ENCODE measurements around the gene RPL18.

Gene RPL18

GRCh38 chr19:48646722-48647216 is 27.8 kb upstream of the RPL18 start:
- H3K4ac ChIP-seq (ENCODE audit: low read depth, low read length): no peak overlapping the region
- no peak overlapping the region for H3K14ac ChIP-seq (ENCODE audit: low read length)
- WGBS (ENCODE audit: extremely low coverage, insufficient coverage, insufficient read length): no CpG with 5 or more reads among the region's 10 CpGs
- H3K4me3 ChIP-seq (ENCODE audit: low read depth, low read length): no peak overlapping the region
- no peak for DNase-seq
- no peak overlapping the region for H3K9ac ChIP-seq (ENCODE audit: low read length)
- H4K8ac ChIP-seq (ENCODE audit: low read depth, low read length): no peak overlapping the region
- peak overlapping the region; percentile 90 for H3K4me2 ChIP-seq (ENCODE audit: low read length)
- no peak overlapping the region for H3K18ac ChIP-seq (ENCODE audit: low read length)
- no peak overlapping the region for H3K23ac ChIP-seq (ENCODE audit: low read length)
- no peaks in the 10 kb centered on the region for H3K27me3 ChIP-seq (ENCODE audit: insufficient read depth, low read length)
- no peak overlapping the region for H2BK120ac ChIP-seq (ENCODE audit: insufficient read depth, low read length, poor library complexity)
- no peak overlapping the region for H4K12ac ChIP-seq (ENCODE audit: low read depth, low read length)
- H3K4me1 ChIP-seq (ENCODE audit: control insufficient read depth in 1 of 2, insufficient read depth in 2 of 2, low read length in 2 of 2): peaks cover 6 to 13% of the 10 kb centered on the region in 2 experiments
- H2AFZ ChIP-seq (ENCODE audit: insufficient read depth, low read length, poor library complexity): no peak overlapping the region
- no peaks in the 10 kb centered on the region for H3K79me1 ChIP-seq (ENCODE audit: low read length)
- H3K36me3 ChIP-seq (ENCODE audit: control insufficient read depth in 1 of 2, insufficient read depth in 2 of 2, low read length in 2 of 2): no peaks in the 10 kb centered on the region
- H3K9me3 ChIP-seq (ENCODE audit: insufficient read depth, low read depth, low read length): peaks cover 2% of the 10 kb centered on the region
- no peak overlapping the region for H3K27ac ChIP-seq (ENCODE audit: low read depth, low read length)
- H3K79me2 ChIP-seq (ENCODE audit: control insufficient read depth, insufficient read depth, low read length, poor library complexity): no peaks in the 10 kb centered on the region
- H2BK12ac ChIP-seq (ENCODE audit: low read length): no peak overlapping the region
- H4K91ac ChIP-seq (ENCODE audit: low read depth, low read length): no peak overlapping the region
- no peak overlapping the region for H2AK5ac ChIP-seq (ENCODE audit: low read length)
- no peak overlapping the region for H2BK5ac ChIP-seq (ENCODE audit: low read depth, low read length, poor library complexity)

DNA sequence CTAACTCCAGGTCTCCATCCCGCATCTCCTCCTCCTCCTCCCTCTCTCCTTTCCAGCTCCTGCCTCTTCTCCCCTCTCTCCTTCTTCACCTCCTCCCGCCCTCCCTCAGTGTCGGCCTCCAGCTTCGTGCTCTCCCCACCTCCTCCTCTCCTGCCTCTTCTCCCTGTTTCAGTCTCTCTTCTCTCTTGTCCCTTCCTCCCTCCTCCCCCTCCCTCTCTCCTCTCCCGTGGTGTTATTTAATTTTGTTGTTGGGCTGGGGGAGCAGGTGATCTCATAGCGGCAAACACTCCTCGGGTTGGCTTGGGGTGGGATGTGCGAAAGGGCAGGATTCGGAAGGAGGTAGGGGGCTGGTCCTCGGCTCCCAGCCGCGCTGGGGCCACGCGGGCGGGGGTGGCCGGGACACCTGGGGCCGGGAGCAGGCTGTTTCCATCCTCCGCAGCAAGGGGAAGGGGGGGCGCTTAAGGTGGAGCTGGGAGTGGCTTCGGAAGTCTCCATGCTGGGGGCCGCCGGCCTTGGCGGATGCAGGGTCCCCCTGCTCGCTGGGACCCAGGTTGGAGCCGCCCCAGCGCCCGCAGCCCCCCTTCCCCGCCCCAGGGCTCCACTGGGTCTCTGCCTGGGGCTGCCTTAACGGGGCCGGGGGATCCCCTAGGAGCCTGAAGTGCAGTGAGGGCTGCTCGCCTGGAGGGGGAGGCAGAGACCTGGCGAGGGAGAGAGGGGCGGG is 27.2 kb upstream of the RPL18 start, which contains the start of gene CA11:
CA11 (minus strand) TSS at position 187 of the 721 bp plus-strand sequence. CDS start 555 bp downstream, outside the sequence.
- Histone ChIP-seq H3K23ac (ENCODE audit: low read length) (no peak within 1 kb of the TSS), H3K18ac (ENCODE audit: low read length) (no peak within 1 kb of the TSS), H4K8ac (ENCODE audit: low read depth, low read length) (peak within 1 kb of the TSS; percentile 59), H3K4me1 (ENCODE audit: control insufficient read depth in 1 of 2, insufficient read depth in 2 of 2, low read length in 2 of 2) (peaks cover 6 to 13% of the 10 kb centered on the region in 2 experiments), H3K27me3 (ENCODE audit: insufficient read depth, low read length) (no peaks in the 10 kb centered on the region), H2BK5ac (ENCODE audit: low read depth, low read length, poor library complexity) (no peak within 1 kb of the TSS), H2AFZ (ENCODE audit: insufficient read depth, low read length, poor library complexity) (peak within 1 kb of the TSS; percentile 14), H4K91ac (ENCODE audit: low read depth, low read length) (no peak within 1 kb of the TSS), H2BK120ac (ENCODE audit: insufficient read depth, low read length, poor library complexity) (no peak within 1 kb of the TSS), H3K79me1 (ENCODE audit: low read length) (no peaks in the 10 kb centered on the region), H2AK5ac (ENCODE audit: low read length) (no peak within 1 kb of the TSS), H4K12ac (ENCODE audit: low read depth, low read length) (no peak within 1 kb of the TSS), H3K4me2 (ENCODE audit: low read length) (peak within 1 kb of the TSS; percentile 90), H3K36me3 (ENCODE audit: control insufficient read depth in 1 of 2, insufficient read depth in 2 of 2, low read length in 2 of 2) (no peaks in the 10 kb centered on the region), H3K4ac (ENCODE audit: low read depth, low read length) (no peak within 1 kb of the TSS), H3K27ac (ENCODE audit: low read depth, low read length) (no peak within 1 kb of the TSS), H3K14ac (ENCODE audit: low read length) (no peak within 1 kb of the TSS), H3K79me2 (ENCODE audit: control insufficient read depth, insufficient read depth, low read length, poor library complexity) (no peaks in the 10 kb centered on the region), H3K9me3 (ENCODE audit: insufficient read depth, low read depth, low read length) (peaks cover under 1% of the 10 kb centered on the region), H2BK12ac (ENCODE audit: low read length) (no peak within 1 kb of the TSS), H3K9ac (ENCODE audit: low read length) (no peak within 1 kb of the TSS), H3K4me3 (ENCODE audit: low read depth, low read length) (peak within 1 kb of the TSS; percentile 59)
- peak; percentile 79 to 87 for DNase-seq
- WGBS (ENCODE audit: extremely low coverage, insufficient coverage, insufficient read length): no CpG with 5 or more reads among the region's 33 CpGs

GRCh38 chr19:48645620-48646000 is 26.6 kb upstream of the RPL18 start:
- peaks cover 6 to 13% of the 10 kb centered on the region in 2 experiments for H3K4me1 ChIP-seq (ENCODE audit: control insufficient read depth in 1 of 2, insufficient read depth in 2 of 2, low read length in 2 of 2)
- no peak overlapping the region for H3K9ac ChIP-seq (ENCODE audit: low read length)
- H3K27ac ChIP-seq (ENCODE audit: low read depth, low read length): no peak overlapping the region
- no peak overlapping the region for H3K4me3 ChIP-seq (ENCODE audit: low read depth, low read length)
- H3K18ac ChIP-seq (ENCODE audit: low read length): no peak overlapping the region
- H2BK5ac ChIP-seq (ENCODE audit: low read depth, low read length, poor library complexity): no peak overlapping the region
- H3K4ac ChIP-seq (ENCODE audit: low read depth, low read length): no peak overlapping the region
- H2AK5ac ChIP-seq (ENCODE audit: low read length): no peak overlapping the region
- H3K36me3 ChIP-seq (ENCODE audit: control insufficient read depth in 1 of 2, insufficient read depth in 2 of 2, low read length in 2 of 2): no peaks in the 10 kb centered on the region
- peak overlapping the region; percentile 59 for H4K8ac ChIP-seq (ENCODE audit: low read depth, low read length)
- H2BK120ac ChIP-seq (ENCODE audit: insufficient read depth, low read length, poor library complexity): no peak overlapping the region
- H4K91ac ChIP-seq (ENCODE audit: low read depth, low read length): no peak overlapping the region
- WGBS (ENCODE audit: extremely low coverage, insufficient coverage, insufficient read length): no CpG with 5 or more reads among the region's 6 CpGs
- no peaks in the 10 kb centered on the region for H3K79me2 ChIP-seq (ENCODE audit: control insufficient read depth, insufficient read depth, low read length, poor library complexity)
- peak overlapping the region; percentile 12 for H2AFZ ChIP-seq (ENCODE audit: insufficient read depth, low read length, poor library complexity)
- no peak overlapping the region for H2BK12ac ChIP-seq (ENCODE audit: low read length)
- H4K12ac ChIP-seq (ENCODE audit: low read depth, low read length): no peak overlapping the region
- H3K14ac ChIP-seq (ENCODE audit: low read length): no peak overlapping the region
- no peaks in the 10 kb centered on the region for H3K9me3 ChIP-seq (ENCODE audit: insufficient read depth, low read depth, low read length)
- no peaks in the 10 kb centered on the region for H3K79me1 ChIP-seq (ENCODE audit: low read length)
- H3K23ac ChIP-seq (ENCODE audit: low read length): no peak overlapping the region
- DNase-seq: no peak
- H3K4me2 ChIP-seq (ENCODE audit: low read length): peak overlapping the region; percentile 90
- no peaks in the 10 kb centered on the region for H3K27me3 ChIP-seq (ENCODE audit: insufficient read depth, low read length)

DNA sequence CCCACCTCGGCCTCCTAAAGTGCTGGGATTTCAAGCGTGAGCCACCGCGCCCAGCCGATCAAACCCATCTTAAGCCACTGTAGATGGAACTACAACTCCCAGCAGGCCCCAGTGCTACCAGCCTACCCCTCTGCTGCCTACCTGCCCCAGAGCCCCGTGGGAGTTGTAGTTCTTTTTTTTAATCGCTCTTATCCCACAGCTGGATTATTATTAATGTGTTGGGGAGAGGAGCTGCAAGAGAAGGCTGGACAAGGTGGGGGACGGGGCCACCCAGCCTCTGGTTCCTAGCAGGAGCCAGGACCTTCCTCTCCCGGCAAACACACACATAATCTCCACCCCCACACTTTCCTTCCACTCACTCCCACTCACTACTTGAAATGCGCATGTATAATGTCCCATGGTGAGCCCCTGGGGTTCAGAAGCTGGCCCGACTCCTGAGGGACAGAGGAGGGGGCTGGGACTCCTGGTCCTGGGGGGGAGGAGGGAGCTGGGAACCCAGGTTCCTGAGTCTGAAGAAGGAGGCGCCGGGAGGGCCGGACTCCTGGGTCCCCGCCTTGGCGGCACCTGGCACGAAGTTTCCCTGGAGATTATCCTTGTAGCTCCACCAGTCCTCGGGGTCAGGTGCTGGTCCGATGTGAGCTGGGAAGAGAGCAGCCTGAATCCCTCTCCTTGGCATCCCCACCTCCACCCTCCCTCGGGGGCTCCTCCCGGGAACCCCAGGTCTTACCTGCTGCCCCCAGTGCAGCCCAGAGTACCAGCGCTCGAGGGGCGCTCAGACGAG is 26.1 kb upstream of the RPL18 start:
- Histone ChIP-seq H2AFZ (ENCODE audit: insufficient read depth, low read length, poor library complexity) (peak overlapping the region; percentile 12), H3K9me3 (ENCODE audit: insufficient read depth, low read depth, low read length) (no peaks in the 10 kb centered on the region), H3K27me3 (ENCODE audit: insufficient read depth, low read length) (no peaks in the 10 kb centered on the region), H2BK12ac (ENCODE audit: low read length) (no peak overlapping the region), H2BK120ac (ENCODE audit: insufficient read depth, low read length, poor library complexity) (no peak overlapping the region), H3K36me3 (ENCODE audit: control insufficient read depth in 1 of 2, insufficient read depth in 2 of 2, low read length in 2 of 2) (no peaks in the 10 kb centered on the region), H3K79me2 (ENCODE audit: control insufficient read depth, insufficient read depth, low read length, poor library complexity) (no peaks in the 10 kb centered on the region), H3K14ac (ENCODE audit: low read length) (no peak overlapping the region), H3K4me2 (ENCODE audit: low read length) (peak overlapping the region; percentile 90), H3K27ac (ENCODE audit: low read depth, low read length) (no peak overlapping the region), H3K9ac (ENCODE audit: low read length) (no peak overlapping the region), H3K79me1 (ENCODE audit: low read length) (no peaks in the 10 kb centered on the region), H4K12ac (ENCODE audit: low read depth, low read length) (no peak overlapping the region), H3K4me1 (ENCODE audit: control insufficient read depth in 1 of 2, insufficient read depth in 2 of 2, low read length in 2 of 2) (peaks cover 6 to 13% of the 10 kb centered on the region in 2 experiments), H2BK5ac (ENCODE audit: low read depth, low read length, poor library complexity) (no peak overlapping the region), H2AK5ac (ENCODE audit: low read length) (no peak overlapping the region), H4K8ac (ENCODE audit: low read depth, low read length) (peak overlapping the region; percentile 59), H4K91ac (ENCODE audit: low read depth, low read length) (no peak overlapping the region), H3K23ac (ENCODE audit: low read length) (no peak overlapping the region), H3K4ac (ENCODE audit: low read depth, low read length) (no peak overlapping the region), H3K4me3 (ENCODE audit: low read depth, low read length) (no peak overlapping the region), H3K18ac (ENCODE audit: low read length) (no peak overlapping the region)
- no CpG with 5 or more reads among the region's 25 CpGs for WGBS (ENCODE audit: extremely low coverage, insufficient coverage, insufficient read length)
- DNase-seq: peak; percentile 53 to 71
